Measurements from ENCODE around the gene CLSTN2.

DNA sequence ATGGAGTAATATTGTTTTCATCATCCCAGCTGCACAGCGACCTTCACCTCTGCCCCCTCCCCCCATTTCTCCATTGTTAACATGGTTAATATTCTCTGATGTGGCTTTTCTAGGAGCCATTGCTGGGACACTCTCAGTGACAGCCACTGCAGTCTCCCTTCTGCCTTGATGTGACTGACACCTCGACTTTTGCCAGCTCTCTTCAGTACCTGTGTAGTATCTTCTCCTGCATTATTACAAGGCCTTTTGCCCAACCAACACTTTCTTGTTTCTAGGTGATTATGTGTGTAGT lies 179.8 kb downstream of the CLSTN2 start:
- TF ChIP-seq POLR2A (IDR thresholded peaks at IDR 0.05) = no peak
- TF ChIP-seq, protein P1, sequence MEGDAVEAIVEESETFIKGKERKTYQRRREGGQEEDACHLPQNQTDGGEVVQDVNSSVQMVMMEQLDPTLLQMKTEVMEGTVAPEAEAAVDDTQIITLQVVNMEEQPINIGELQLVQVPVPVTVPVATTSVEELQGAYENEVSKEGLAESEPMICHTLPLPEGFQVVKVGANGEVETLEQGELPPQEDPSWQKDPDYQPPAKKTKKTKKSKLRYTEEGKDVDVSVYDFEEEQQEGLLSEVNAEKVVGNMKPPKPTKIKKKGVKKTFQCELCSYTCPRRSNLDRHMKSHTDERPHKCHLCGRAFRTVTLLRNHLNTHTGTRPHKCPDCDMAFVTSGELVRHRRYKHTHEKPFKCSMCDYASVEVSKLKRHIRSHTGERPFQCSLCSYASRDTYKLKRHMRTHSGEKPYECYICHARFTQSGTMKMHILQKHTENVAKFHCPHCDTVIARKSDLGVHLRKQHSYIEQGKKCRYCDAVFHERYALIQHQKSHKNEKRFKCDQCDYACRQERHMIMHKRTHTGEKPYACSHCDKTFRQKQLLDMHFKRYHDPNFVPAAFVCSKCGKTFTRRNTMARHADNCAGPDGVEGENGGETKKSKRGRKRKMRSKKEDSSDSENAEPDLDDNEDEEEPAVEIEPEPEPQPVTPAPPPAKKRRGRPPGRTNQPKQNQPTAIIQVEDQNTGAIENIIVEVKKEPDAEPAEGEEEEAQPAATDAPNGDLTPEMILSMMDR (IDR thresholded peaks at IDR 0.05) = no peak

All from prostate gland (tissue), 2 donors.